ENCODE results near the gene FCER1G.

DNA sequence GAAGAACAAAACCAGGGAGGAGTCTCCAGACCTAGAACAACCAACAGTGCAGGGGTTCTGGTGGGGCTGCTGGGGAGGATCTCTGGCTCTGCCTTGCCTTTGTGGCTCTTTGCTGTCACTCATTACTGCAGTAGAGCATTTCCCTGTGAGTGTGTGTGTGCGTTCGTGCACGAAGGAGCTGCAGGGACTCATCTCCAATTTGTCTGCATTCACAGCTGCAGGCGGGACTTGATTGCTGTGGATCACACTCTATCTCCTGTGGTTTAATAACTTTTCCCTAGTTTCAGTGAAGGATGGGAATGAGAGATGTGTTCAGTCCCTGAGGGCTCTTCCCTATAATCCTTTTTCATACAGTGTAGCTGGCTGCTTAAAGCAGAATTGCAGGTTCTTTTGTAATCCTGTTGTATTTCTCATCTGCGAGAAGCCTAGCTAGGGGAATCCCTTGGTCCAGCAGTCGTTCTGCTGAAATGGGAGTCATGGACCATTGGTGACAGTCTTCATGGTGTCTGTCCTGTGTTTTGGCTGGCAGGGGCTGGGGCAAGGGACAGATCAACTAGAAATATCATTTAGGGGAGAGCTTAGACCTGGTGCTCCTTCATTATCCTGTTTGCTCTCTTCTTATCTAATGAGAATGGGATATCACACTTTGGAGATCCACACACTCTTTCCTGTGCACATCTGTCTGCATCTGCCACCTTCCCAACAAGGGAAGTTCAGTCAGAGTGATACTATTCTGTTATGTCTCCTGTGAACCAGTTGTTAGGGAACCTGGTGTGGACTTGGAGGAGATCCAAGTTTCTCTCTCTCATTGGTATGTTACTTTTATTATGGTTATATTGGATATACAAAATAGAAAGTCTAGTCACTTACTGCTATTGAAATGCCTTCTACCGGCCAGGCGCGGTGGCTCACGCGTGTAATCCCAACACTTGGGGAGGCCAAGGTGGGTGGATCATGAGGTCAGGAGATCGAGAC is 46.5 kb downstream of the FCER1G start:
- TF ChIP-seq, protein P1, sequence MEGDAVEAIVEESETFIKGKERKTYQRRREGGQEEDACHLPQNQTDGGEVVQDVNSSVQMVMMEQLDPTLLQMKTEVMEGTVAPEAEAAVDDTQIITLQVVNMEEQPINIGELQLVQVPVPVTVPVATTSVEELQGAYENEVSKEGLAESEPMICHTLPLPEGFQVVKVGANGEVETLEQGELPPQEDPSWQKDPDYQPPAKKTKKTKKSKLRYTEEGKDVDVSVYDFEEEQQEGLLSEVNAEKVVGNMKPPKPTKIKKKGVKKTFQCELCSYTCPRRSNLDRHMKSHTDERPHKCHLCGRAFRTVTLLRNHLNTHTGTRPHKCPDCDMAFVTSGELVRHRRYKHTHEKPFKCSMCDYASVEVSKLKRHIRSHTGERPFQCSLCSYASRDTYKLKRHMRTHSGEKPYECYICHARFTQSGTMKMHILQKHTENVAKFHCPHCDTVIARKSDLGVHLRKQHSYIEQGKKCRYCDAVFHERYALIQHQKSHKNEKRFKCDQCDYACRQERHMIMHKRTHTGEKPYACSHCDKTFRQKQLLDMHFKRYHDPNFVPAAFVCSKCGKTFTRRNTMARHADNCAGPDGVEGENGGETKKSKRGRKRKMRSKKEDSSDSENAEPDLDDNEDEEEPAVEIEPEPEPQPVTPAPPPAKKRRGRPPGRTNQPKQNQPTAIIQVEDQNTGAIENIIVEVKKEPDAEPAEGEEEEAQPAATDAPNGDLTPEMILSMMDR (IDR thresholded peaks at IDR 0.05), result no peak
- no peak for TF ChIP-seq POLR2A (IDR thresholded peaks at IDR 0.05)
- TF ChIP-seq POLR2AphosphoS5 (IDR thresholded peaks at IDR 0.05), result no peak
- TF ChIP-seq EP300 (IDR thresholded peaks at IDR 0.05), result no peak
